Ramos (cell line): ENCODE measurements around the gene TRIM67.
"Not testable (repeated sequence)": the region's sequence is repeated elsewhere in the genome, so short reads cannot be mapped to it uniquely, and the experiment has no call there.

ENCODE experiments used
- in situ Hi-C: fragments of 300-500 bp; cut with MboI; formaldehyde crosslinking; loops from one replicate; pipeline ENCODE4 v1.14.3; 2022; ENCODE audit warnings: low sequenced_read_pairs; ENCODE audit not compliant: unreplicated experiment

Gene TRIM67

GRCh38 chr1:231155808-231156207, 6.0 kb upstream of the TRIM67 start:
- in situ Hi-C loops, result no loop called here

GRCh38 chr1:231157311-231157710, 4.5 kb upstream of the TRIM67 start:
- in situ Hi-C loops, result no loop called here

DNA sequence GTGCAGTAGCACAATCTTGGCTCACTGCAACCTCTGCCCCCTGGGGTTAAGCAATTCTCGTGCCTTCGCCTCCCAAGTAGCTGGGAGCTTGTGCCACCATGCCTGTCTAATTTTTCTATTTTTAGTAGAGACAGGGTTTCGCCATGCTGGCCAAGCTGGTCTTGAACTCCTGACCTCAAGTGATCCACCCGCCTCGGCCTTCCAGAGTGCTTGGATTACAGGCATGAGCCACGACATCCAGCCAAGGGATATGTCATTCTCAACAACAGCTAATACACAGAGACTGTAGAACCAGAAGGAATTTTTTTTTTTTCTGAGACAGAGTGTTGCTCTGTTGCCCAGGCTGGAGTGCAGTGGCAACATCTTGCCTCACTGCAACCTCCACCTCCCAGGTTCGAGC, 3.7 kb upstream of the TRIM67 start:
- in situ Hi-C loops, result not testable (repeated sequence)

DNA sequence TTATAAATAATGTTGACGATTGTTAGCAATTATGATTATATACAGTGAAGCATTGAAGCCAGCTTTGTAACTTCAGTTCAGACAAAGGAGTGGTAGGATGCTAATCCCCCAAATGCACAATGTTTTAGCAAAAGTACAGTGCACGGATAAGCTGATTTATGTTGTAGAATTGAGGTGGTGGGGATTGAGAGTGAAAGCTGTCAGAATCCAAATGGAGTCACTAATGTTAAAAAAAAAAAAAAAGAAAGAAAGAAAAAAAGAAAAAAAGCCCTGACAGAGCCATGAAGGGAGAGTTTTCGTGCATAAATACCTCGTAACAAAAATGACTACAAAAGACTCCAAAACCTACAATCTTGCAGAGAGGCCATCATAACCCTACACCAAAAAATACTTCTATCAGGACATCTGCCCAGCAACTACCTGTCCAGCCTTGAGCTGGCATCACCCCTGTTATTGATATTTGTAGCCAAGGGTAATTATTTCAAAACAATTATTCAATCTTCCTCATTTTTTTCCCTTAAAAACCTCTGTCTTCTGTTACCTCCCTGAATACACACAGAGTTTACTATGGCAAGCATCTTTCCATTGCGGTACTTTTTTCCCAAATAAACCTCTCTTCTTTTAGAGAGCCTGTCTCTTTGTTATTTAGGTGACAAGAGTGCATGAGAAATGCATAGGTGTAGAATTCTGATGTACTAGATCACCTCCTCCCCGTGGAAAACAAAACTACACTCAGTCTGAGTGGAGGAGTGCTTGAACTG, 2.5 kb upstream of the TRIM67 start:
- in situ Hi-C loops, result no loop called here

DNA sequence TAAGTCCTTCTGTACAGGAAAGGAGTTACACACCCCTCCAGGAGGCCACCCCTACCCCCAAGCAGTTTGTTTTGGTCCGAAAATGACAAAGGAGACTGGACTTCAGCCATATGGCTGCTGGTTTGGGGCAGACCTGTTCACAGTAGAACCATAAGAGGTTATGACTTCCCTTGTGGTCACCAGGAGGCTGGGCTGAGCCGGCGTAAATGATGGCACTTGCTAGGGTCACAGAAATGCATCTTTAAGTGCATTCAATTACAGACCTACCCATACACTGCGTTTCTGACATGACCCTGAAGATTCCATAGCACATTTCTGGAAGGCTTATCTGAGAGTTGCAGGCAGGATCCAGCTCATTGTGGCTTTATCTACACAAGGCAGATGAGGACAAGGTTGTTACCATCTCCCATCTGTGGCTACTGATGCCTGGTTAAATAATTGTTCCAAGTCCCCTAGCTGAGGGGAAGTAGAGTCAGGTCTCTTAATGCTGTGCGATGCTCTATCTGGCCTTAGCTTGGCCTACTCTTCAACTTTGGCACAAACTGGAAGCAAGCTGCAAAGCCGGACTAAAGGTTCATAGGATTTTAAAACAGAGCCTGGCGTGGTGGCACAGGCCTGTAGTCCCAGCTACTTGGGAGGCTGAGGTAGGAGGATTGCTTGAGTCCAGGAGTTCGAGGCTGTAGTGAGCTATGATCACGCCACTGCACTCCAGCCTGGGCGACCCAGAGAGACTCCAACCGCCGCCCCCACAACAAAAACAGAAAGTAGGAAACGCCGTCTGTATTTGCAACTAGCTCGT, 1.7 kb upstream of the TRIM67 start:
- in situ Hi-C loops, result no loop called here

- in situ Hi-C loops, result no loop called here
Observed at GRCh38 chr1:231160895-231161666, 777 bp upstream of the TRIM67 start.

GRCh38 chr1:231162297-231162969, 575 bp downstream of the TRIM67 start:
- in situ Hi-C loops, result no loop called here

- in situ Hi-C loops, result no loop called here
Observed at GRCh38 chr1:231162970-231163829, 1.3 kb downstream of the TRIM67 start.

DNA sequence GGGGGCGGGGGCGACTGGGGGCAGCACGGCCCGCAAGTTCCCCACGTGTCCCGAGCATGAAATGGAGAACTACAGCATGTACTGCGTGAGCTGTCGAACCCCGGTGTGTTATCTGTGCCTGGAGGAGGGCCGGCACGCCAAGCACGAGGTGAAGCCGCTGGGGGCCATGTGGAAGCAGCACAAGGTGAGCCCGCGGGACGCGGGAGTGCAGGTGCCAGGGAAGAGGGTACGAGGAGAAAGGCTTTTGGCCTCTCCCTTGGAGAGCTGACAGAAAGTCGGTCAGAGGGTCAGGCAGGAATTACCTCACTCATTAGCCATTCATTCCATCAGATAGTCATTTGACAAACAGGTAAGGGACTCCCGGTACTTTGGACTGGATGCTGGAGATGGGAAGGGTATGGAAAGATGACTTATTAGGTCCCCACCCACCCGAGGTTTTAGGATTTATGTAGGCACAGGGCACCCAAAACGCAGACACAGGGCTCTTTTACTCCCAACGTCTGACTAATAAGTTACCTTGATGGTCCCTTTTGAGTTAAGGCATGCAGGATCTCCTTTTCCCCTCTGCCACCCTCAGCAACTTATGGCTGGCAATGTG, 2.1 kb downstream of the TRIM67 start:
- in situ Hi-C loops, result no loop called here

DNA sequence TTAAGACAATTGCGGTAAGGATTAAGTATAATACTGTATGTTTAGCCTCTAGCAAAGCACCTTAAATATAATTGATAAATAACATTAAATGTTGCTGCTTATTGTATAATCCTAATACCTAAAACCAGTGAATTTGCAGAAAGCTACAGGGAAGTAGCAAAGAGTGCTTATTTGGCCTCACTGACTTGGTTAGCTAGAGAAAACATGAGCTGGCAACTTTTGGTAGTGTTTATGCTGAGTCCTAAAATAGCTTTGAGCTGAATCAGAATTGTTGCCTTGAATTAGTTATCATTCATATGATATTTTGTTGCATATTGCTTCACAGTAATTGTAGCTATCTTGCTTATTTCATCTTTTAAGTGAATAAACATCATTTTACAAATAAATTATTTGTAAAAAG, 3.5 kb downstream of the TRIM67 start:
- in situ Hi-C loops, result no loop called here

- in situ Hi-C loops, result no loop called here
Observed at GRCh38 chr1:231166398-231166797, 4.5 kb downstream of the TRIM67 start.

DNA sequence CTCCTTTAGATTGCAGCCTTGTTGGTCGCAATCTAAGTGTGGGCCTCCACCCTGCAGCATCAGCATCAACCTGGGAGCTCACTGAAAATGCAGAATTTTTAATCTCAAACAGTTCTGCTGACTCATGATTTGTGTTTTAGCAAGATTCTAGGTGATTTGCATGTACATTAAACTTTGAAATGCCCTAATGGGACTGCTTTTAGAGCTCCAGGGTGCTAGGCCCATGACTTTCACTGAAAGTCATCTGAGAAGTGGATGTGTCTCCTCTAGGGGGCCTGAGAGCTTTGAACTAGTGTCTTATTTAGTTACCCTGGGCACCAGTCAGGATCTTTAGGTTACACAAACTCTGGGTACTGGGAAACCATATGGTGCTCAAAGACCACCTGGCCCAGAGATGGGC, 9.0 kb downstream of the TRIM67 start:
- in situ Hi-C loops, result no loop called here

- in situ Hi-C loops, result no loop called here
Observed at GRCh38 chr1:231171623-231172197, 9.9 kb downstream of the TRIM67 start.

DNA sequence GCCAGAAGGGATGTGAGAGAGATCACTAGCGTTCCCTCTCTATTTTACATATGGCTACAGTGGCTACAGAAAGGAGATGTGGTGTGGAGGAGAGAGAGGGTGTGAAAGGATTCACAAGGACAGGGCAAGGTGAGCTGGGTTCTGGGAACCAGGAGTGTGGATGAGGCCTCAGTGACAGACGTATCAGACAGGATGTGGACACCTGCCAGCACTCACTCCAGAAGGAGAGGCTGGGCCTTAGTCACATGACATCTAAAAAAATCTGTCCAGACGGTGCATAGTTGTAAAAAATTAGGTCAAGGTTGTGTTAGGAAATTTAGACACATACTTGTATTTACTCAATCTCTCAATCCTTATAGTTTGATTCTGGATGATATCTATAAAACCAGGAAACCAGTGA, 10.6 kb downstream of the TRIM67 start:
- in situ Hi-C loops, result no loop called here

DNA sequence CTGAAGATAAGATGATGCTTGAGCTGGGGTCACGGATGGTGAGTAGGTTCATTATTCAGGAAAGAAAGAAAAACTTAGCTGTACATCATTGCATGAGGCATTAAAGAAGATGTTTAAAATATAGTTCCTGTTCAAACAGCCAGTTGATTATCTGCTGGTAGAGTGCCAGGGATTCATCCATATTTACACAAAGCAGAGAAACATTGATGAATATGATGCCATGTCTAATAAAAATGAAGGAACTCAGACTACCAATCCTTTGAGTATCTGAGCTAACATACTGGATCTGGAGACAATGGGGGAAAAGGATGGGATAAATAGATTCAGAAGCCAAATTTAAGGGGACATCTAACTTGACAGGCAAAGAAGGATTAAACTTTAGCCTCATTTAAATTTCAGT, 14.6 kb downstream of the TRIM67 start:
- in situ Hi-C loops, result no loop called here

- in situ Hi-C loops, result no loop called here
Observed at GRCh38 chr1:231177226-231177625, 15.4 kb downstream of the TRIM67 start.

DNA sequence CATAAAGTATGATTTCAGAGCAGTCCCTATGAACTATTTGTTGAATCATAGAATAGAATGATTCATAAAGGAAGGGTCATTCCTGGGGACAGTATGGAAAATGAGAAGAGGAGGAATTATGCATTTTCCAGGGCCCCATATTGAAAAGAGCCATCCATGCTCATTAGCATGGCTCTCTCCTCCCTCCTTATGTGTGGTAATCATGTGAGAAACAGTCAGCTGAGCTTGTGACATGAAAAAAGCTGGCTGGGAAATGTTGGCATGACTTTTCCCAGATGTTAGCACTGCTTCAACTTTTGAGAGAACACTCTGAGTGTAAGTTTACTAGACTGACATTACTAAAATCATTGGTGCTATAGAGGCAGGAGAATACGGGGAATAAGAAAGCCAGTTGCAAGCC, 16.1 kb downstream of the TRIM67 start:
- in situ Hi-C loops, result no loop called here

DNA sequence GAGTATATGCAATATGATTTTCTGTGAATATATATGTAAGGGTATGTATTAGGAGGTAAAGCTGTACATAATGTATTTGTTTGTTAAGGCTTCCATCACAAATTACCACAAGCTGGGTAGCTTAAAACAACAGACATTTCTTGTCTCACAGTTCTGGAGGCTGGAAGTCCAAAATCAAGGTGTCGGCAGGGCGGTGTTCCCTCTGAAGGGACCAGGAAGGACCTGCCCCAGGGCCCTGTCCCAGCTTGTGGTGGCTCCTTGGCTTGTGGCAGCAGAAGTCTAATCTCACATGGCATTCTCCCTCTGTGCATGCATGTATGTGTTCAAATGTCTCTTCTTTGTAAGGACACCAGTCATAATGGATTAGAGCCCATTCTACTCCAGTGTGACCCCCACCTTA, 17.1 kb downstream of the TRIM67 start:
- in situ Hi-C loops, result no loop called here

DNA sequence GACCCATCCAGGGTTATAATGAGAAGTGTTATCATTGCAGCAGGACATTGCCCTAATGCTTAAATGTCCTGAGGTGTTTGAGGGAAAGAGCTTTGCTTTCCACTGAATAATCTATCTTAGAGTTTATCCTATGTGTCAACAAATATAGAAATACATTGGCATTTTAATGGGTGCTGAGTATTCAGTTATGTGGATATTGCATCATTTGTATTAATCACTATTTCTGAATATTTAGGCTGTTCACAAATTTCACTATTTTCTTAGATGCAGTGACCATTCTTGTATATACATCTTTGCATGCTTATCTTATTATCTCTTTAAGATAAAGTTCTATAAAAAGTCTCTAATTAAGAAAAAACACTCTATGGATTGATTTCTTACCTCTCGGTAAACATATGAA, 18.2 kb downstream of the TRIM67 start:
- in situ Hi-C loops, result no loop called here
